NOMO-1 treated with DMSO at 0.1 percent for 48 hours (cell line): ENCODE data around the gene GLS2.
A peak's percentile ranks its signal among the peaks of the same experiment; 100 is the strongest.
"Not testable (repeated sequence)": the region's sequence is repeated elsewhere in the genome, so short reads cannot be mapped to it uniquely, and the experiment has no call there.

Source experiments
- DNase-seq: peaks from one replicate; lab custom pipeline; 2025; ENCODE audit not compliant: unreplicated experiment; lab: John Stamatoyannopoulos, UW

The GLS2 gene

DNA sequence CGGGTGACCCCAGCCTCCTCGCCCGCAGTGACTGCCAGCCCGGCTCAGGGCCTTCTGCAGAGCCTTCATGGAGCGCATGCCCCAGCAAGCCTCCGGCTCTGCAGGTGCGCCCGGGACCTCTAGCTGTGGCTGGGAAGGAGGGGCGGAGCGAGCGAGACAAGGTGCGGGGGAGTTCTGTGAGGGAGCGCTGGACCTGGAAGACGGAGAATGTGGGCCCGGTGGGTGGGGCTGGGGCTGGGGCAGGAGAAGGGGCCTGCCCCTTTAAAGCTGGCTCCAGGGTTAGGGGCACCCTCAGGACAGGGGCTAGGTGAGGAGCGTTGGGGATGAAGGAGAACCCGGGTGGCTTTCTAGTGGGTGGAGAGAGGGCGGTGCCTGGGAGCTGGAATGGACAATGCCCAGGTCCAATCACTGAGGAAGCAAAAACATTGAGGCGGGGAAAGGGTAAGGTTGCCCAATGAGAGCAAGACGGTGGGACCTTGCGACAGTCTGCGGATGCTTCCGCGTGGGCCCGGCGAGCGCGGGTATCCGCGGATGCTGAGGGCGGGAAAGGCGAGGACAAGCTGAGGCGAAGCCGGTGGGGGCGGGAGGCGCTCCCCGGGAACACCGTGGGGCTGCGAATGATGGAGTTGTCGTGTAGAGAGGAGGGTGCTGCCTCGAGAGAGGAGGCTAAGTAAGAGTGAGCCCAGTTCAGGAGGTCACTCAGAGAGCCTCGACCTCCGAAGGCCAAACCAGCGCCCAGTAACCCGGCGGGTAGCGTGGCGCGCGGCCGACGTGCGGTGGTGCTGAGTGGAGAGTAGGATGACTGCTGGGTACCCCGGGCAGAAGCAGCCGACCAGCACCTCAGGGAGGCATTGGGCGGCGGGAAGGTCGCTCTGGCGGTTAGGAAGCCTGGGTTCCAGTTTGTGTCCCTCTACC, at the start of gene GLS2:
TSS of gene GLS2 (minus strand) at position 121 of the 915 bp plus-strand sequence. CDS start at position 78, 43 bp downstream.
- peak; percentile 23 for DNase-seq

DNA sequence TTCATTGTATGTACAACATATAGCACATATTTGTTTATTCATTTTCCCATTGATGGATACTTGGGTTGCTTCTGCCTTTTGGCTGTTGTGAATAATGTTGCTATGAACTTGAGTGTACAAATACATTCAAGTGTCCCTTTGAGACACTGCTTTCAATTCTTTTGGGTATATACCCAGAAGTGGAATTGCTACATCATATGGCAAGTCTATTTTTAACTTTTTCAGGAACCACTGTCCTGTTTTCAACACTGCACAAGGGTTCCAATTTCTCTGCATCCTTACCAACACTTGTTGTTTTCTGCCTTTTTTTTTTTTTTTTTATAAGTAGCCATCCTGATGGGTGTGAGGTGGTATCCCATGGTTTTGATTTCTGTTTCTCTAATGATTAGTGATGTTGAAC, 49.6 kb upstream of the GLS2 start:
- DNase-seq: no peak

DNA sequence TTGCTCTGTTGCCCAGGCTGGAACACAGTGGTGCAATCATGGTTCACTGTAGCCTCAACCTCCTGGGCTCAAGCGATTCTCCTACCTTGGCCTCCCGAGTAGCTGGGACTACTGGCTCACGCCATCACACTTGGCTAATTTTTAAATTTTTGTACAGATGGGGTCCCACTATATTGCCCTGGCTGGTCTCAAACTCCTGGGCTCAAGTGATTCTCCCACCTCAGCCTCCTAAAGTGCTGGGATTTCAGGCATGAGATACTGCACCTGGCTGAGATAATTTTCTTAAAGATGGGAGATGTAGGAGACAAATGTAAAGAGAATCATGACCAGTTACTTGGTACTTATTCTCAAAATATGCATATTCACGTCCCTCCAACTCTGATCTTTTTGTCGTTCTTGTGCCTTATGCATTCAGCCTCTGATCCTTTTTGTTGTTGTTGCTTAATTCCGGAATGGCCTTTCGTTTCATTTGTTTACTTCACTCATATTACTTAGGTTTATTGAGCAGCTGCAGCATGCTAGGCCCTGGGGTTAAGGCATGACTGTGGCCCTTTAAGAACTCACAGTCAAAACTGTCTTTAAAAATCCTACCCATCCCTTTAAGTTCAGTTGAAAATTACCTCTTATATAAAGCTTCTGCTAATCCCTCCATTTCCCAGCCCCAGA, 42.6 kb upstream of the GLS2 start:
- DNase-seq: no peak

GRCh38 chr12:56529656-56530055, 41.7 kb upstream of the GLS2 start:
- no peak for DNase-seq

- DNase-seq: no peak
Observed at GRCh38 chr12:56528846-56529245, 40.9 kb upstream of the GLS2 start.

GRCh38 chr12:56522411-56523193, 34.6 kb upstream of the GLS2 start:
- no peak for DNase-seq

DNA sequence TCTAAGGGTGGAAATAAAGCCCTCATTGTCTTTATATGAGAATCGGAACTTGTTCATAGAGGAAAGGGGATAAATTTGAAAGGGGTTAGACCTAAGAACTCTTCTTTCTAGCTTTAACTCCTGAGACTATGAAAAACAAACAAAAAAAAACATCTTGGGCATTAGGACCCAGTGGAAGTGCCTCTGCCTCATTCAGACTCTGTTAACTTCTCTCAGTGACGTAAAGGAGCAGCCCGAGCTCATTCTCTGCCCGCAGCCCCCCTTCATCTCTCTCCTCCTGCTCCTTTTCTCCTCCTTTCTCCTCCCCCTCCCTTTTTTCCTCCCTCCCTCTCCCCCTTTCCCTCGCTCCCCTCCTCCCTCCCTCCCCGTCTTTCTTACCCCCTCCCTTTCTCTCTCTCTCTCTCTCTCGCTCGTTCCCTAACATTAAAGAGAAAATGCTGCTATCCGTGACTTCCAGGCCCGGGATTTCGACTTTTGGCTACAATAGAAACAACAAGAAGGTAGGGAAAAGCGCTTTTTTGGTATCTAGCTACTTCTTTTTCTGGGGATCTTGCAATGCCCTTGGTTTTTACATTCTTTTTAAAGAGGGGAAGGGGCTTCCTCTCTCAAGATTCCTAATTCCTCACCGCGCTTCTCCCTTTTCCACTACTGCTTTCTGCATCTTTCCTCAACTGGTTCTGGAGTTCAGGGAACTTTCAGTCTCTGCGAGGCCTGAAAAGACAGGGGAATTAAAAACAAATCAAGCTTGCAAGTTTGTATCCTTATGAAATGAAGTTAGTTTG, 33.8 kb upstream of the GLS2 start, which contains the start of gene RBMS2:
TSS of gene RBMS2 (plus strand) at position 231 of the 782 bp plus-strand sequence. CDS start at position 435, 204 bp downstream.
- peak; percentile 67 for DNase-seq

- DNase-seq: peak; percentile 23
Observed at GRCh38 chr12:56521209-56521589, 33.2 kb upstream of the GLS2 start.

GRCh38 chr12:56520506-56520905, 32.5 kb upstream of the GLS2 start:
- peak; percentile 41 for DNase-seq

GRCh38 chr12:56520048-56520447, 32.1 kb upstream of the GLS2 start:
- DNase-seq: no peak

DNA sequence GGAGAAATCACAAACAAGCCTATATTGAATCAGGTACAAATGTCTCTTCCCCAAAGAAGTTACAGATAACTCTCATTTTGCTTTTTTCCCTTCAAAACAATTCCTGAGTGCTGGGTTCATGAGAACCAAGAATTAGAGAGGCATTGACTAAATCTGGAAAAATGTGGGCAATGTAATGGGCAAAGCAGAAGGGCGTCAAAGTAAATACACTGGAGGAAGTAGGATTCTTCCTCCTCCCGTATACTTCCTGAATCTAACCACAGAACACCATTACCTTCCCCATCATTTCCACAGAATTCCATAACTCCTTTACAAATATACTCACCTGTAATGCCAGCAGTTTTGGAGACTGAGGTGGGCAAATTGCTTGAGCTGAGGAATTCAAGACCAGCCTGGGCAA, 30.6 kb upstream of the GLS2 start:
- no peak for DNase-seq

- DNase-seq: no peak
Observed at GRCh38 chr12:56517854-56518253, 29.9 kb upstream of the GLS2 start.

DNA sequence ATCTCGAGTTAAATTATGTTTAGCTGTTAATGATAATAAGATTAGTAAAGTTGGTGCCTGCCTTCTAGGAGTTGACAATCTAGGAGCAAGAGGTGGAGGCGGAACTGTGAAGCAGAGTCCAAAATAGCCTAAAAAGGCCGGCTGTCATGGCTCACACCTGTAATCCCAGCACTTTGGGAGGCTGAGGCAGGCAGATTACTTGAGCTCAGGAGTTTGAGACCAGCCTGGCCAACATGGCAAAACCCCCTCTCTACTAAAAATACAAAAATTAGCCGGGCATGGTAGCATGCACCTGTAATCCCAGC, 26.0 kb upstream of the GLS2 start:
- DNase-seq: not testable (repeated sequence)

DNA sequence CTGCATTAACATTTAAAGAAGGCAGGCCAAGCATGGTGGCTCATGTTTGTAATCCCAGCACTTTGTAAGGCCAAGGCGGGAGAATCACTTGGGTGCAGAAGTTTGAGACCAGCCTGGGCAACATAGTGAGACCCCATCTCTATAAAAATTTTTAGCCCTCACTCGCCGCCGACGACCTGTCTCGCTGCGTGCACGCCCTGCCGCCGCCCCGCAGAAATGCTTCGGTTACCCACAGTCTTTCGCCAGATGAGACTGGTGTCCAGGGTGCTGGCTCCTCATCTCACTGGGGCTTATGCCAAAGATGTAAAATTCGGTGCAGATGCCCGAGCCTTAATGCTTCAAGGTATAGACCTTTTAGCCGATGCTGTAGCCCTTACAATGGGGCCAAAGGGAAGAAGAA, 22.8 kb upstream of the GLS2 start:
- no peak for DNase-seq

GRCh38 chr12:56499879-56500278, 11.9 kb upstream of the GLS2 start:
- not testable (repeated sequence) for DNase-seq

DNA sequence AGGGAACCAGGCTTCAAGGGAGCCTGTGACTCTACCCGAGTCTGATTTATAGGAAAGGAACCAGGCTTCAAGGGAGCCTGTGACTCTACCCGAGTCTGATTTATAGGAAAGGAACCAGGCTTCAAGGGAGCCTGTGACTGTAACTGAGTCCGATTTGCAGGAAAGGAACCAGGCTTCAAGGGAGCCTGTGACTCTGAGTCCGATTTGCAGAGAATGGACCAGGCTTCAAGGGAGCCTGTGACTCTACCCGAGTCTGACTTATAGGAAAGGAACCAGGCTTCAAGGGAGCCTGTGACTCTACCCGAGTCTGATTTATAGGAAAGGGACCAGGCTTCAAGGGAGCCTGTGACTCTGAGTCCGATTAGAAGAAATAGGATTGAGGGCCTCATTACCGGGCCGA, 11.5 kb upstream of the GLS2 start:
- DNase-seq: not testable (repeated sequence)

GRCh38 chr12:56498126-56498902, 10.4 kb upstream of the GLS2 start:
- DNase-seq: not testable (repeated sequence)

DNA sequence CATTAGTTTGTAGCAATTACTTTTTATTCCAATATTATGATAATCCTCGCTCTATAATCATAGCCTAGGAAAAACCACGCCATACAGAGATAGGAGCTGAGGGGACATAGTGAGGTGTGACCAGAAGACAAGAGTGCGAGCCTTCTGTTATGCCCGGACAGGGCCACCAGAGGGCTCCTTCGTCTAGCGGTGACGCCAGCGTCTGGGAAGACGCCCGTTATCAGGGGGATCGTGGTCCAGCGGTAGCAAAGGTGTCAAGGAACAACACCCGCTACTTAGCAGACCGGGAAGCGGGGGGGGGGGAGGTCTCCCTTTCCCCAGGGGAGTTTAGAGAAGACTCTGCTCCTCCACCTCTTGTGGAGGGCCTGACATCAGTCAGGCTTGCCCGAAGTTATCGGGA, 8.7 kb upstream of the GLS2 start:
- not testable (repeated sequence) for DNase-seq

DNA sequence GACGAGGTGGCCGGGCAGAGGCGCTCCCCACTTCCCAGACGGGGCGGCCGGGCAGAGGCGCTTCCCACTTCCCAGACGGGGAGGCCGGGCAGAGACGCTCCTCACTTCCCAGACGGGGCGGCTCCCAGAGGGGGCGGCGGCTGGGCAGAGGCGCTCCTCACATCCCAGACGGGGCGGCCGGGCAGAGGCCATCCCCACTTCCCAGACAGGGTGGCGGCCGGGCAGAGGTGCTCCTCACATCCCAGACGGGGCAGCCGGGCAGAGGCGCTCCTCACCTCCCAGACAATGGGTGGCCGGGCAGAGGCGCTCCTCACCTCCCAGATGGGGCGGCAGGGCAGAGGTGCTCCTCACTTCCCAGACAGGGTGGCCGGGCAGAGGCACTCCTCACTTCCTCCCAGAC, 6.5 kb upstream of the GLS2 start:
- not testable (repeated sequence) for DNase-seq

GRCh38 chr12:56494106-56494415, 6.1 kb upstream of the GLS2 start:
- DNase-seq: not testable (repeated sequence)
